Fibroblast of the aortic adventitia (primary cell): ENCODE data around the gene SCN1B. TPM values are rescaled to one million over a fixed set of nuclear protein-coding genes. Genes with fewer than 3 reads are reported as not detected.

Source experiments
- DNase-seq: peaks from one replicate; pipeline ENCODE4 v3.0.0-alpha.2; 2010; ENCODE audit warnings: low read depth
- H3K4me3 ChIP-seq: 2 replicates; pipeline ENCODE4 v1.5.1; 2011; ENCODE audit warnings: low read depth, mild to moderate bottlenecking, control low read depth, low read length, moderate library complexity
- CTCF ChIP-seq: IDR thresholded peaks from 2 replicates; pipeline ENCODE4 v1.5.1; 2011; ENCODE audit warnings: mild to moderate bottlenecking, low read length, control low read depth, inconsistent platforms; ENCODE audit not compliant: insufficient read depth
- total RNA-seq: library from RNA; depleted of rRNA; stranded (reverse); fragments of >200 nt; gene quantifications from 2 replicates; pipeline ENCODE4 v1.2.3, GENCODE V29; 2012; ENCODE audit warnings: low replicate concordance

The SCN1B gene
- total RNA-seq, 1 donor: 7.0 TPM

- no peak overlapping the region for H3K4me3 ChIP-seq
- DNase-seq: no peak
- TF ChIP-seq CTCF: no peak
Measured at GRCh38 chr19:35033067-35034004, 3.1 kb downstream of the SCN1B start.

DNA sequence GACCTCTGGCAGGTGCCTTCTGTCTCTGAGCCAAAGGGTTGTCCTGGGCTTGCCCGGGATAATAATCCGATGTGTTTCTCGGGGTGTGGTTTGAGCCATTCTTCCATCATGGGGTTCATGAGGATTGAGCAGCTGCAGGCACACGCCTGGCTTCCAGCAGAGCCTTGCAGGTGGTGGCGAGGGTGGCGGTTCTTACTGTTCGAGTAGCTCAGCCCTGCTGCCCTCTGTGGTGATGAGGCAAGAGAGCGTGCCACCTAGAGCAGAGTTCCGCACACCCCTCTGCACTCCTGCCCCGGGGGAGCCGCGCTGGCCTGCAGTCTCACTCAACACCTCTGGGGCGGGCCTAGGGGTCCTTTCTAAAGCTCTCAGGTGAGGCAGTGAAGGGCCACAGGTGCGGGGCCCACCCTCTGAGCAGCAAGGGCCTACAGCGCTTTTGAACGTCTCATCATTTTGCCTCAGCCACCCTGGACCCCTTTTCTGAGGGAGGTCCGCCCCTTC, 3.8 kb downstream of the SCN1B start:
- no peak overlapping the region for H3K4me3 ChIP-seq
- DNase-seq: no peak
- TF ChIP-seq CTCF: no peak

- no peak overlapping the region for H3K4me3 ChIP-seq
- DNase-seq: no peak
- no peak for TF ChIP-seq CTCF
Measured at GRCh38 chr19:35034588-35035382, 4.5 kb downstream of the SCN1B start.

GRCh38 chr19:35037716-35038622, 7.7 kb downstream of the SCN1B start:
- DNase-seq: peak; percentile 49
- TF ChIP-seq CTCF: no peak
- H3K4me3 ChIP-seq: no peak overlapping the region

- no peak overlapping the region for H3K4me3 ChIP-seq
- DNase-seq: no peak
- TF ChIP-seq CTCF: no peak
Measured at GRCh38 chr19:35038623-35039512, 8.6 kb downstream of the SCN1B start.
